Measurements from ENCODE around the gene GGNBP2.
A peak's percentile ranks its signal among the peaks of the same experiment; 100 is the strongest.

GGNBP2 gene

DNA sequence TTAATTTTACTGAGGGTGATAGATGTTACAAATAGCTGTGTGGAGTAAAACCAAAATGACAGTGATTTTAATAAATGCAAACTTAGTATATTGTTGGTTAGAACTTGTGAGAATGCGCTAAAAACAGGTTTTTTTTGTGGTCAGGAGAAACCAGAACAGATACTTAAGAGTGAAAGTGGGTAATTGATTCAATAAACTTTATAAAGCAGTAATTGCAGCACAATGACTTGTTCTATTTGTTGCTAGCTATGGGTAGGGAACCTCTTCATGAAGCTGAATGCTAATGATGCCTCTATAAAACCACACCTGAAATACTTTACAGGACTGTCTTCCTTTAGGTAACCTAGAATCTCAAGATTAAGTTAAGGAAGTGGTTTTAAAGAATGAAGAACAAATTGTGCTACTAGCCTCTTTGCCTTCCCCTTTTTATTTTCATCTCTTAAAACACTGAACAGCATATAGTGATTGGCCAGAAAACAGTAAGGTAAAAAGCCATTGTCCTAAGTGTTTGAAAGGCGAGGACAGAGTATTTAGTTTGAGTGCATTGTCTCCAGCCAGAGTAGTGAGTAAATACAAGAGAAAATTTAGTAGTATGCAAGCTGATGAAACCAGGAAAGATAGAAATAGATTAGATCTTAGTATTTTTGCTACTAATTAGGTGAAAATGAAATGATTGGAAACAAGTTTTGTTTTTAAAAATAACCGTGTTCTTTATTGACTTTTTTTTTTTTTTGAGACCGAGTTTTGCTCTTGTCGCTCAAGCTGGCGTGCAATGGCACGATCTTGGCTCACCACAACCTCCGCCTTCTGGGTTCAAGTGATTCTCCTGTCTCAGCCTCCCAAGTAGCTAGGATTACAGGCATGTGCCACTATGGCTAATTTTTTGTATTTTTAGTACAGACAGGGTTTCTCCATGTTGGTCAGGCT lies 6.0 kb downstream of the GGNBP2 start:
- no peak for DNase-seq (ENCODE audit: low read depth in 2 of 2)

DNA sequence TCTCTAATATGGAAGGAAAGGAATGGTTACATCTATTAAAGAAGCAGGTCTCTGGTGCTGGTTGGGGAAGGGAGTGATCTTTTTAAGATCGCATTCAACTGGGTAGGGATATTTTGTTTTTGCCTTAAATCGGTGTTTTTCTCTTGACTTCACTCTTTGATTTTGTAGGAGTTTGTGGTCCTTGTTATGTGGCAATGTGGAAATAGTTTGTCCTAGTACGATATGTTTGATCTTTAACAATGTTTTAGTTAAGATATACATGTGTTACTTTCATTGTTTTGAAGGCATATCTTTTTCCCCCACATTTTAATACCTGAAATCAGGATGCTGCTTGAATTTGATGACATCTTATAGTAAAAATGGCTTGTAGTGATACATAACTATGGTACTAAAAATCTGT lies 8.7 kb downstream of the GGNBP2 start:
- no peak for DNase-seq (ENCODE audit: low read depth in 2 of 2)

DNA sequence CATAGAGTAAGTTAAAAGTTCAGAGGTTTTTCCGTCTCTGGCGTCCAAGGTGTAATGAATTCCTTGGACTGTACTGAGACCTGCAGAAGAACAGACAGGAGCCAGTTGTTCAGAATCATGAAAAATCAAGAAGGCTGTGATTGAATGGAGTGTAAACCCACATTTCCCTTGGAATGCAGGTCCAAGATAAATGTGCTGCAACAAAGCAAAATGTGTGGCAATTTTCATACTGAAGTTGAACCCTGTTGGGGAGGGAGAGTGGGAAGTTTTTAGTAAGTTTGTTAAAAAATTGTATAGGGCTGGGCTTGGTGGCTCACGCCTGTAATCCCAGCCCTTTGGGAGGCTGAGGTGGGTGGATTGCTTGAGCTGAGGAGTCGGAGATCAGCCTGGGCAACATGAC lies 21.4 kb downstream of the GGNBP2 start:
- DNase-seq (ENCODE audit: low read depth in 2 of 2), result no peak

DNA sequence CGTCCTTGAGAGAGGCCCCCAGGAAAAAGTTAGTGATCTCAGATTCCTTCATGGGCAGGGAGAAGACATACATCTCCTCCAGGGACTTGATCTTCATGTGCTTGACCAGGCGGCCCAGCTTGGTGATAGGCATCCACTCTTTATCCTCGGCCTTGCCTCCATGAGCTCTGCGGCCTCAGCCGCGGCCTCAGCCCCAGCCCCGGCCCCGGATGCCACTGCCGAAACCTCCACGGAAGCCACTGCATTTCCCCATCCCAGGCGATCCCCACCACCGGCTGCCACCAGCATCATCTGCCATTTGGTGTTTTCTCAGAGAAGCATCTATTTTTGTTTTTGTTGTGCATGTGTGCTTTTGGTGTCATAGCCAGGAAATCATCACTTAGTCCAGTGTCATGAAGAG lies 30.3 kb downstream of the GGNBP2 start:
- no peak for DNase-seq (ENCODE audit: low read depth in 2 of 2)

DNA sequence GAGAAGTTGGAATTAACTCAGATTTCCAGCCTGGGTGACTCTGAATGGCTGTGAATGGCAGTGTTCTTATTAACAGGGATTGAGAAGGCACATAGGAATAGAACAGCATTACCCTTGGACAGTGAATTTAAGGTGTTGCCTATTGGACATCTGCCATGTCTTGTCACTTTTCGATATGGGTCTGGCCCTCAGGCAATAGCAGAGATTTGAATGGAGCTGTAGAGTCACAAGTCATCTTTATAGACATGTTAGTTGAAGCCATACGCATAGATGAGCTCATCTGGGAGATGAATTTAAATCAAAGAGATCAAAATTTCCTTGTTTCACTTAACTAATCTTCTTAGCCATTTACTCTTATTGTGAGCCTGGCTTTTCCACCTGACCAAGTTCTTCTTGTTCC lies 32.1 kb downstream of the GGNBP2 start:
- no peak for DNase-seq (ENCODE audit: low read depth in 2 of 2)

DNA sequence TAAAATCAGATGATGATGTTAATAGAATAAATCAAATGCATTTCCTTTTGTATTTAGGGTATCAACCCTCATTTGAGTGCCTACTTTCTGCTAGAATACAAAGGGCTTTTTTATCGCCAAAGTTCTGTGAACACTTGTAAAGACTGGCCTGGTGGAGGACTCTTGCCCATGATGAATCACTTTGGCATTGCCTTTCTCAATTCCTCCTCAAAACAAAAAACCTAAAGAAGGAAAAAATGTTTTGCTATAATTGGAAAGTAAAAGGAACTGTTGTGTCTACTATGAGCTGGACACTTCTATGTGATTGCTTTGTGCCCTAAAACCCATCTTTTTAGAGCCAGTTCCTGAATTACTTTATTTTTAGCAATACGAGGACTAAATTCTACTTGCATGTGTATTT lies 34.0 kb downstream of the GGNBP2 start:
- DNase-seq (ENCODE audit: low read depth in 2 of 2), result no peak

DNA sequence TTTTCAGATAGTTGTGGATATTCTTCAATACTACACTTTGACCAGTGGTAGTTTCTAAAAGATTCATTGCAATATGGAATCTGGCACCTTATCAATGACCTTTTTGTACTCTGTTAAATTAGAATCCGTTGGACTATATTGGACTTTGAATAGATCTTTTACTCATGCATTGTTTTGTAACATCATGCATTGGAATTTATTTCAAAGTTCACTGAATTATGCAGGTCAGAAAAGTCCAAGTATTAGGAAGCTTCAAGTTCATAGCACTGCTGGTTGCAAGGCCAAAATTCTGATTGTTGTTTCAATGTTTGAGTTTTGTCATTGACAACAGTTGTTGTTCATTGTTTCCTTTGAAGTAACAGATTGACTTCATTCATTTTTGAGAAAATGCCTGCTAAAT lies 39.1 kb downstream of the GGNBP2 start:
- no peak for DNase-seq (ENCODE audit: low read depth in 2 of 2)

DNA sequence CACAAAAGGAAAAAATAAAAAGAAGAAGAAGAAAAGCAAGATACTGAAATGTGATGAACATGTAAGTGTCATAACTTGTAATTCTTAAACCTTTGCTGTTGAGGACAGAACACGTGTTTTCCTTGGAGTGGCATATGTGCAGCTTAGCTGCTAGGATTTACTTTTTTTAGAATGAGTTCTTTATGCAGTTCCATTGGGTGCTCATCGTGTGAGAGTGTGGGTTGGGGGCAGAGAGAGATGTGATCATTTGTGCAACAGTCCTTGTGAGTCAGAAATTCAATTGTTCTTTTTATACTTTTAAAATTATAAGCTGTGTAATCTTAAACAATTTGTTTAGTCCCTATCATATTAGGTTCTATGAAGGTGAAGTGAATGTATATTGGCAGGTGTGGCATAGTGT lies 41.4 kb downstream of the GGNBP2 start:
- DNase-seq (ENCODE audit: low read depth in 2 of 2), result no peak

DNA sequence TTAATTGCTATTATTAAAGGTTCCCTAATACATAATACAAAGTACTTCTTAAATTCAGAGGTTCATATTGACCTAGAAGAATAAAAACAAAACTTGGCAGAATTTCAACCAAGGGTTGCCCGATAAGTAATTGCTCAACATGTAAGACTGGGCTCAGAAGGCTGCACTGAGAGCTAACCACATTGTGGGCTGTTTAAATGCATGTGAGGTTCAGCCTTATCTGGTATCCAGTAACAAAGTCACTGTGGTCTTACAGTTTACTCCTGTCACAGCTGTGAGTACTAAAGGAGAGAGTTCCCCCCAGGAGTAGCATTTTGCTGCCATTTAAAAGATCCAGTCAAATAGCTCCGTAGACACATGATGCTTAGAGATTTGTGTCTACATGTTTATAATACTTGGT lies 45.4 kb downstream of the GGNBP2 start:
- DNase-seq (ENCODE audit: low read depth in 2 of 2), result no peak

DNA sequence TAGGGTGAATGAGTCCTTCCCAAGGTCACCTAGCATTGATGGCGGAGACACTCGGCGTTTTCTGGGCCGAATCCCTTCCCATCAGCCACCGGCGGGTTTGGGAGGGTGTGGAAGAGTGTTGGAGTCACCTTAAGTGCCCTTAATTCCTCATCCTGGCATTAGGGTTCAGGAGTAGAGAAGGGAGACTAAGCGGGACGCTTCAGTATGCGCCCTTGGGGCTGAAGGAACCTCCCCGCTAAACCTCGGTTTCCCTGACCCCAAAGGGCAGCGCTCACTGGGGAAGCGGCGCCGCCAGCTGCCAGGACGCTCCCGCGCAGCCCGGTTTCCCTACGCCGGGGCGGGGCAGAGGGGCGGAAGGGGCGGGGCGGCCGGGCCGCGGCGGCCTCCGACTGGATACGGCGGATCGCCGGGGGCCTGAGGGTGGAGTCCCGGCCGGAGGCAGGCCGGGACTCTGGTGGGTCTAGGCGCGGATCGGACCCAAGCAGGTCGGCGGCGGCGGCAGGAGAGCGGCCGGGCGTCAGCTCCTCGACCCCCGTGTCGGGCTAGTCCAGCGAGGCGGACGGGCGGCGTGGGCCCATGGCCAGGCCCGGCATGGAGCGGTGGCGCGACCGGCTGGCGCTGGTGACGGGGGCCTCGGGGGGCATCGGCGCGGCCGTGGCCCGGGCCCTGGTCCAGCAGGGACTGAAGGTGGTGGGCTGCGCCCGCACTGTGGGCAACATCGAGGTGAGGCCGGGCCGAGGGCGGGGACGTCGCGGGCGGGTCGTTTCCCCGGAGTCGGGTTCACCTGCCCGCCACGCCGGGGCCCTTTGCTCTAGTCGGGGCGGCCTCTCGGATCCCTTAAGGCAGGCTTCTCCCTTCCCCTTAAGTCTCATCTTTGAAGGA lies 47.0 kb downstream of the GGNBP2 start, which contains the start of gene DHRS11:
Gene DHRS11, plus strand, starts transcription at position 446 of the 882 bp plus-strand sequence. Its CDS starts 131 bp downstream, at position 577.
- DNase-seq (ENCODE audit: low read depth in 2 of 2), result peak; percentile 39 to 73

DNA sequence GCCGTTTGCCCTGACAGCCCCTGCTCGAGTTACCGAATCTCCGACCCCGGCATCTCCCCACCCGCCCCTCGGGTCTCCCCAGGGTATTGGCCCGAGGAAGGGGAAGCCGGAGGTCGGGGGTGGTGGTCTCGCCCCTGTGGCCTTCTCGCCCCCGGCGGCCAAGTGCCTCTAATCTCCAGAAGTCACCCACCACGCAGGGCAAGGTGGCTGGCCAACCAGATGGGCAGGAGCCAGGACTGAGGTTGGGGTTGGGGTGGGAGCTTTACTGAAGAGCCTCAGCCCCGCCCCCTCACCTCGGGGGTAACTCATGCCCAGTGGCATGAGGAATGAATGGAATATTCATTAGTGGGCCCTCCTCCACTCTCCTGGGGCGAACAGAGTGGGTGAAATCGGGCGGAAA lies 47.6 kb downstream of the GGNBP2 start:
- DNase-seq (ENCODE audit: low read depth in 2 of 2), result no peak

DNA sequence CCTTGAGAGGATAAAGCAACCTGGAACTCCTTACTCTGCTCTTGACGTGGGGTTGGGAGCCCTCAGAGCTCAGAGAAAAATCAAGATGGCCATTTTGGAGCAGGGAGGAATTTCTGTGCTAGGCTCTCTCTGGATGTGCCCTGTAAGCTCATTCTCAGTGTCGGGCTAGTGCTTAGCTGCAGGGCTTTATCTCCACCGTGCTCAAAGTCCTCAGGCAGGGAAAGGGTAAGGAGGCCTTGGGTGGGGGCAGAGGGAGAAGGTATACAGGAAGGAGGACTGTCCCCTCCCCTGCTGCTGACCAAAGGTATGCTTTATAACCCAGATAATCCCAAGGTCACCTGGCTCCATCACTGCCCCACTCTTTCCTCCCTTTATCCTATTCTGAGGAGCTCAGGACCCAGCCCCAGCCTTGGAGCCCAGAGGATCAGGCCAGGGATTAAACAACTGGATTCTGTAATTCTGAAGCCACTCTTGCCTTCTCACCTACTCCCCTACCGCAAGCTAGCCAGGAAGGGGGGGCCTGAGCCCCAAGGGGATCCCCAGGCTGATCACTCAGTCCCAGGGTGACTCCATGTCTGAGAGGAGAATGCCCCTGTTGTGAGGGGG lies 48.1 kb downstream of the GGNBP2 start:
- DNase-seq (ENCODE audit: low read depth in 2 of 2), result no peak

DNA sequence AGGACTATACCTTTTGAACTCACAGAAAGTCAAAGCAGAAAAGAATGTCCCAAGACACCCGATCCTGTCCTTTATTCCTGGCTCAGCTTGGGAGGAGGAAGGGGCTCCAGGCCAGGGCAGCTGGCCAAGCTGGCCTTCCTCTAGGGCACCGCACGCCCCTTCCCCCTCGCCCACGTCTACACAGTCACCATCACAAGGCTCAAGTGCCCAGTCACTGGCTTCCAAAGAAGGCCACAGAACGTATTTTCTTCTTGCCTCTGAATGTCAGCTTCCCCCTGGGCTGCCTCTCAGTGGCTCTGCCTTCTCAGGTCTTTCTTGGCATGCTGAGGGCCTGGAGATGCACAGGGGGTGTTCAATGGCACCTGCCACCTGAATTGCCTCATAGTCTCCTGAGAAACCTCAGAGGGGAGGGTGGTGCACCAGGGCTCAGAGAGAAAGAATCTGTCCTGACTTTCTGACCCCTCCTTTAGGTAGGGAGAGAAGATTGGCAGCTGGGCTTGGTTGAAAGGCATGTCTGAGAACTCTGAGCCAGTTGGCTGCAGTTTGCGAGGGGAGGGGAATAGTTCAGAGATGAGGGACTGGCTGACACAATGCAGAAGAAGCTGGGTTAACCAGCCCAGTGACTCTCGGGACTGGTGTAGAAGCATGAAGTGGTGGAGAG lies 49.1 kb downstream of the GGNBP2 start:
- DNase-seq (ENCODE audit: low read depth in 2 of 2), result no peak

DNA sequence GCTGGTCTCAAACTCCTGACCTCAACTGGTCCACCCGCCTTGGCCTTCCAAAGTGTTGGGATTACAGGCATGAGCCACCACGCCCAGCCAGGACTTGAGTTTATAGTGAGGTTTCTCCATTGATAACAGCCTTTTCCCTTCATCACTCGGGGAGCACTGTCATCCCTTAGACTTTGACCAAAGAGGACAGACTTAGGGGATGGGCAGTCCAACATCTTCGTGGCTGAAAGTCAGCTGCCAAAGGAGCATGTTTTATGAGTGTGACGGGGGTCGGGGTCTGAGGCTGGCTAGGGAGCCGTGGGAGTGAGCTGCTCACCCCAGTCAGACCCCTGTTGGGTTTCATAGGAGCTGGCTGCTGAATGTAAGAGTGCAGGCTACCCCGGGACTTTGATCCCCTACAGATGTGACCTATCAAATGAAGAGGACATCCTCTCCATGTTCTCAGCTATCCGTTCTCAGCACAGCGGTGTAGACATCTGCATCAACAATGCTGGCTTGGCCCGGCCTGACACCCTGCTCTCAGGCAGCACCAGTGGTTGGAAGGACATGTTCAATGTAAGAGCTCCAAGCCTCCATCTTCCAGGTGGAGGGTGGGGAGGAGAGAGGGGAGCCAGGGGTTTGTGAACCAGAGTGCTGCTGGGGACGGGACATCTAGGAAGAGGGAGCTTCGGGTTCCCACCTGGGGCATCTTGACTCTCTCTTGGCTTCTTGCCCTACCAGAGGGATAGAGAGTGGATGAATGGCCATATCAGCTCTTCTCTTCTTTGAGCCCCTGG lies 50.1 kb downstream of the GGNBP2 start:
- DNase-seq (ENCODE audit: low read depth in 2 of 2), result no peak

DNA sequence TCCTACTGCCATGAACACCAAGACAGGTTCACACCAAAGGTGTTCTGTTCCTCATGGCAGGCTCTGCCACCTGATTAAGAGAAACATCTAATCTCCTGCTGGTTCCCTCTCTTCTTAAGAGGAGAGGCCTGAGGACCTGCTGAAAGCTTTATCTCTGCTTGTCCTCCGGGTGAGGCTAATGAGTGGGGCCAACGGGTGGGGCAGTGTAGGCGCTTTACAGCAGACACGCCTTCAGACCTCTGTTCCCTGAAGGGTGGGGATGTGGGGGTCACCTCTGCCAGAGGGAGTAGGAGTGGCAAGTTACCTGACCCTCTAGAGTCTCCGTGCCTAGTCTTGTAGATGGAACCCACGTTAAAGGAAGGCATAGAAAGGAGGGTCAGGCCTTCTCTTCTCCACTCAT lies 52.5 kb downstream of the GGNBP2 start:
- DNase-seq (ENCODE audit: low read depth in 2 of 2), result no peak

DNA sequence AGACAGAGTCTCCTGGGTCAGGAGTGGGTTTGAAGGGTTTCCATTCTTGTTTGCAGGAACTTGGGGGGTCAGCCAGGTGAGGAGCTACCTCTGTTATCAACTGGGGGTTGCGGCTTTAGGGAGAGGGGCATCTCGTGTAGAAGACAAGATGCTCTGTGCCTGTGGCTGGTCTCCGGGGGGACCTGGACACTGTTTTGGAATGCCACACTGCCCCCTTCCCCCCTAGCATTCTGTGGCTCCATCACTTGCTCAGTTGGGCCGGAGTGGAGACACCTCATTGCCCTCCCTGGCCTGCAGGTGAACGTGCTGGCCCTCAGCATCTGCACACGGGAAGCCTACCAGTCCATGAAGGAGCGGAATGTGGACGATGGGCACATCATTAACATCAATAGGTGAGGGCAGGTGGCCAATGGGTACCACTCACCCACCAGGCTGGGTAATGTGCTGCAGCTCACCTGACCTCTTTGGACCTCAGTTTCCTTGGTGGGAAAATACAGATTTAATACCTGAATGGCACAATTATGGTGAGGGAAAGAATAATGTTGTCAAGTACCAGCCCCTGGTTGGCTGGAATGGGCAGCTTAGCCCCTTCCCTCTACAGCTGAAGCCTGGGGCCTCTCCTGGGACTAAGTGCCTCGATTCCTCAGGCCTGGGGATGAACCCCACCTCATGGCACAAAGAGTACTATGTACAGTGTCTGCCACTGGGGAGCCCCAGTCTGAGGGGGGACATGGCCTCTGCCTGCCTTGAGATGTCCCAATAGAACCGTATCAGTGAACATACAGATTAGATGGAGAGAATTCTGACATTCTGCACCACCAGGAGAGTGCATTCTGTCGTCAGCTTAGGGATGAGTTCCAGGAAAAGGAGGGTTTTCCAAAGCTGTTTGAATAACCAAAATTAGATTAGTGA lies 53.4 kb downstream of the GGNBP2 start:
- no peak for DNase-seq (ENCODE audit: low read depth in 2 of 2)

DNA sequence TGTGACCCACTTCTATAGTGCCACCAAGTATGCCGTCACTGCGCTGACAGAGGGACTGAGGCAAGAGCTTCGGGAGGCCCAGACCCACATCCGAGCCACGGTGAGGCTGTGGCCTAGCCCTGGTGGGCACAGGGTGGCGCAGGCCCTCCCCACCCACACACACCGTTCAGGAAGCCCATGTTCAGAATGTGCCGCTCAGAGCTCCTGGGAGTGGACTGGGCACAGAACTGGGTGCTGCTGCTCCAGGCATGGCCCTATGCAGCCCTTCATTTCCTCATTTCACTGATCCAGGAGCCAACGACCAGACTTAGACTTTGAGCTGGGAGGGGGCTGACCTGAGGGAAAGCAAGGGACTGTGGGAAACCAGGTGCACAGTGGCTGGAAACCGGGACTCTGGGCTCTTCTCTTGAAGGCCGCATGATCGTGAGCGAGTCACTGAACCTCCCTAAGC lies 54.3 kb downstream of the GGNBP2 start:
- DNase-seq (ENCODE audit: low read depth in 2 of 2), result no peak

DNA sequence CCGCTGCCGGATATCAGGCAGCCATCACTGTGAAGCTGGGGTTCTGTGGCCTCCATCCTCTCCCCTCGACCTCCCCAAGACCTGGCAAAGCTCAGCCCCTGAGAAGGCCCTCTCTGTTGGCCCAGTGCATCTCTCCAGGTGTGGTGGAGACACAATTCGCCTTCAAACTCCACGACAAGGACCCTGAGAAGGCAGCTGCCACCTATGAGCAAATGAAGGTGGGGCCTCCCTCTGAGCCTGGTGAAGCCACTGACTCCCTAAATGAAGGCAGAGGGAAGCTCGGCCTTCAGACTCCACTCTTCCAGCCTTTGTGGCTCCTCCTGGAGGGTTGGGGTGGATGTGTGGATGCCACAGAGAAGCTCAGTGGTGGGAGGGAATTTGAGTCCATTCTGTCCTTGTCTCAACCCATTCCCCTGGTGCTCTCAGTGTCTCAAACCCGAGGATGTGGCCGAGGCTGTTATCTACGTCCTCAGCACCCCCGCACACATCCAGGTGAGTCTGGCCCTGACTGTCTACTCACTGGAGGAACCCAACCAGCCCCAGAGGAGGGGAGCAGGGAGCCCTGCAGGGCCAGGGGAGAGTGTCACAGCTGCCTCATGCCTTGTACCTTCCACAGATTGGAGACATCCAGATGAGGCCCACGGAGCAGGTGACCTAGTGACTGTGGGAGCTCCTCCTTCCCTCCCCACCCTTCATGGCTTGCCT lies 55.0 kb downstream of the GGNBP2 start:
- DNase-seq (ENCODE audit: low read depth in 2 of 2), result no peak

DNA sequence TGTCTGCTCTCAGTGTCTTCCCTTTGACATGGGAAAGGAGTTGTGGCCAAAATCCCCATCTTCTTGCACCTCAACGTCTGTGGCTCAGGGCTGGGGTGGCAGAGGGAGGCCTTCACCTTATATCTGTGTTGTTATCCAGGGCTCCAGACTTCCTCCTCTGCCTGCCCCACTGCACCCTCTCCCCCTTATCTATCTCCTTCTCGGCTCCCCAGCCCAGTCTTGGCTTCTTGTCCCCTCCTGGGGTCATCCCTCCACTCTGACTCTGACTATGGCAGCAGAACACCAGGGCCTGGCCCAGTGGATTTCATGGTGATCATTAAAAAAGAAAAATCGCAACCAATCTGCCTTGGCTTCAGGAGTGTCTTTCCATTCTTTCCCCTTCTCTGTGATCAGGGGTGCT lies 55.7 kb downstream of the GGNBP2 start:
- DNase-seq (ENCODE audit: low read depth in 2 of 2), result no peak

Data from stimulated activated CD4-positive, alpha-beta T cell treated with anti-CD3 and anti-CD28 coated beads, Interleukin-1b, Interleukin-23, amount 100 ng/mL, for 1 hour (primary cell).